Activated CD8-positive, alpha-beta memory T cell treated with anti-CD3 and anti-CD28 coated beads for 48 hours (primary cell): ENCODE data around the gene DLEC1.

Experiments
- DNase-seq, 3 experiments: peaks; one replicate each; pipeline ENCODE4 v3.0.0-alpha.2; 2020; ENCODE audit warnings: low read depth in 2 of 3, low spot score in 2 of 3

The DLEC1 gene, protein sequence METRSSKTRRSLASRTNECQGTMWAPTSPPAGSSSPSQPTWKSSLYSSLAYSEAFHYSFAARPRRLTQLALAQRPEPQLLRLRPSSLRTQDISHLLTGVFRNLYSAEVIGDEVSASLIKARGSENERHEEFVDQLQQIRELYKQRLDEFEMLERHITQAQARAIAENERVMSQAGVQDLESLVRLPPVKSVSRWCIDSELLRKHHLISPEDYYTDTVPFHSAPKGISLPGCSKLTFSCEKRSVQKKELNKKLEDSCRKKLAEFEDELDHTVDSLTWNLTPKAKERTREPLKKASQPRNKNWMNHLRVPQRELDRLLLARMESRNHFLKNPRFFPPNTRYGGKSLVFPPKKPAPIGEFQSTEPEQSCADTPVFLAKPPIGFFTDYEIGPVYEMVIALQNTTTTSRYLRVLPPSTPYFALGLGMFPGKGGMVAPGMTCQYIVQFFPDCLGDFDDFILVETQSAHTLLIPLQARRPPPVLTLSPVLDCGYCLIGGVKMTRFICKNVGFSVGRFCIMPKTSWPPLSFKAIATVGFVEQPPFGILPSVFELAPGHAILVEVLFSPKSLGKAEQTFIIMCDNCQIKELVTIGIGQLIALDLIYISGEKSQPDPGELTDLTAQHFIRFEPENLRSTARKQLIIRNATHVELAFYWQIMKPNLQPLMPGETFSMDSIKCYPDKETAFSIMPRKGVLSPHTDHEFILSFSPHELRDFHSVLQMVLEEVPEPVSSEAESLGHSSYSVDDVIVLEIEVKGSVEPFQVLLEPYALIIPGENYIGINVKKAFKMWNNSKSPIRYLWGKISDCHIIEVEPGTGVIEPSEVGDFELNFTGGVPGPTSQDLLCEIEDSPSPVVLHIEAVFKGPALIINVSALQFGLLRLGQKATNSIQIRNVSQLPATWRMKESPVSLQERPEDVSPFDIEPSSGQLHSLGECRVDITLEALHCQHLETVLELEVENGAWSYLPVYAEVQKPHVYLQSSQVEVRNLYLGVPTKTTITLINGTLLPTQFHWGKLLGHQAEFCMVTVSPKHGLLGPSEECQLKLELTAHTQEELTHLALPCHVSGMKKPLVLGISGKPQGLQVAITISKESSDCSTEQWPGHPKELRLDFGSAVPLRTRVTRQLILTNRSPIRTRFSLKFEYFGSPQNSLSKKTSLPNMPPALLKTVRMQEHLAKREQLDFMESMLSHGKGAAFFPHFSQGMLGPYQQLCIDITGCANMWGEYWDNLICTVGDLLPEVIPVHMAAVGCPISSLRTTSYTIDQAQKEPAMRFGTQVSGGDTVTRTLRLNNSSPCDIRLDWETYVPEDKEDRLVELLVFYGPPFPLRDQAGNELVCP (N-terminal part only)

DNA sequence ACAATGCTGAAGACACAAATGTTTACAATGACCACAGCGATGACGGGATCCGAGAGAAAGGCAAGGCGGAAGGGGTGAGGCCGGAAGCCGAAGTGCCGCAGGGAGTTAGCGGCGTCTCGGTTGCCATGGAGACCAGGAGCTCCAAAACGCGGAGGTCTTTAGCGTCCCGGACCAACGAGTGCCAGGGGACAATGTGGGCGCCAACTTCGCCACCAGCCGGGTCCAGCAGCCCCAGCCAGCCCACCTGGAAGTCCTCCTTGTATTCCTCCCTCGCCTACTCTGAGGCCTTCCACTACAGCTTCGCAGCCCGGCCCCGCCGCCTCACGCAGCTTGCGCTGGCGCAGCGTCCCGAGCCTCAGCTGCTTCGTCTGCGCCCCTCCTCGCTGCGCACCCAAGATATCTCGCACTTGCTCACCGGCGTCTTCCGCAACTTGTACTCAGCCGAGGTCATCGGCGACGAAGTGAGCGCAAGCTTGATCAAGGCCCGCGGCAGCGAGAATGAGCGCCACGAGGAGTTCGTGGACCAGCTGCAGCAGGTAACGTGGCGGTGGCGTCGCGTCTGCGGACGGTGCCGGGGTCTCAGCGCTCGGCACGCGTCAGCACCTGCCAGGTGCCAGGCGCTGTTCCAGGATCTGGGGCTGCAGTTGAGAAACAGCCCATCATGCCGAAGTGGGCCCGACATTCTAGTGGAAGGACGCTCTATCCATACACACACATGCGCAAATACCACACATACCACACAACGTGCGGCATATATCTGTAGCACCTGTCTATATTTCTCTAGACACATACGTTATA is at the start of gene DLEC1:
Gene DLEC1, plus strand, starts transcription at position 108 of the 798 bp plus-strand sequence. Its CDS starts 18 bp downstream, at position 126.
- peak in 2 of 3 experiments; percentile 54 to 58 for DNase-seq

DNA sequence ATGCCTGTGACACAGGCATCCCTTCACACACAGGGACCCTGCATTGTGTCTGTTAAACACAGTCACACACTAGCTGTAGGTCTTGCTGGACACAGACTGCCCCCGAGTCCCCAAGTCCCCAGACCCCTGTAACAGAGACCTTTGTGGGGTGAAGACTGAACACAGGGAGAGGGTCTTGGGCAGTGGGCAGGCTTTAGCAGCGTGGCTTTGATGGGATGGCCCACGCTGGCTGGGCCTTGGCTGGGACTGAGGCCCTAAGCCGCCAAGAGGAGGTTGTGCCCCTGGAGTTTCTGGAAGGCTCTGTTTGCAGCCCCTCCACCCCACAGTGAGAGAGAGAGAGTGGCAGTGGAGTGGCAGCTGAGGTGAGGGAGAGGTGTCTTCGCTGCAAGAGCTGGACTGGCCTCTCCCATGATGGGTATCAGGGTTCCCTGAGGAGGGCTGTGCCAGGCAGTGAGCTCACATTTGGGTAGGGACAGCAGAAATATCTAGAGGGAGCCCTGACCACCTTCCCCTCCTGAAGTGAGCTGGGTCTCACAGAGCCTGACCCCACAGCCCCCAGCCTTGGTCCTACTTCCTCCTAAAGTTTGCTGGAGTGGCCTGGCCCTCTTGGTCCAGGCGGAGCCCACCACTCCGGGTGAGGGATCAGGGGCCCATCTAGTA is 49.1 kb upstream of the DLEC1 start:
- DNase-seq = no peak

DNA sequence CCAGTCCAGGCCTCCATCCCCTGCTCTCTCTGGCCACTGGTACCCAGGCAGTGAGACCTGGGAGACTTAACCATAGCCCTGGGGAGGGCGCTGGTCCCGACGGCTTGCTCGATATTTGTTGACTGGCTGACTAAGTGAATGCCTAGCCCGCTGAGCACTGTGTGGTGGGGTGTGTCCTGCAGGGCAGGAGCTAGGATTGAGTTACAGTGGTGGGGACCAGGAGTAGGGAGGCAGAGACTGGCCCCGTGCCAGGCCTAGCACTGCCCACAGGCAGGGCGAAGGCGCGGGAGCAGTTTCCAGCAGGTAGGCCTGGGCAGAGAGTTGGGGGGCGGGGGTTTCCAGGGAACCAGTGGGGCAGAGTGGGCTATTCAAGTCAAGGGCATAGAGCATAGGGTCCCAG is 48.5 kb upstream of the DLEC1 start, which contains the start of gene VILL:
Gene VILL, plus strand, starts transcription at position 260 of the 400 bp plus-strand sequence. CDS start 2,887 bp downstream, outside the sequence.
- DNase-seq = no peak

DNA sequence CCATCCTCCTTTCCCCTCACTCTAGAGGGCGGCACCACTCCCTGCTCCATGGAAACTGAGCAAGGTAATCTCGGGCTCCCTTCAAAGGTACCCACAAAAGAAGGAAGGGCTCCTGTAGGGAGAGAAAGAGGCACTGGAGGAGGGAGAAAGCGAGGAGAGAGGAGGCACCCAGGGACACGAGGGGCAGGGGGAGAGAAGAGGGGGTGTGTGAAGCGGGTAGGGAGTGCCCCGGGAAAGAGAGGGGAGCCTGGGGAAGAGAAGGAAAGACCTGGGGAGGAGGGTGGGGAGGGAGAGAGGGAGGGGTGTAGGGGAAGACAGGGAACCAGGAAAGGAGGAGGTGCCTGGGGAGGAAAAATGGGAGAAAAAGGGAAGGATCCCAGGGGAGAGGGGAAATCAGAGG is 47.9 kb upstream of the DLEC1 start:
- DNase-seq = no peak

DNA sequence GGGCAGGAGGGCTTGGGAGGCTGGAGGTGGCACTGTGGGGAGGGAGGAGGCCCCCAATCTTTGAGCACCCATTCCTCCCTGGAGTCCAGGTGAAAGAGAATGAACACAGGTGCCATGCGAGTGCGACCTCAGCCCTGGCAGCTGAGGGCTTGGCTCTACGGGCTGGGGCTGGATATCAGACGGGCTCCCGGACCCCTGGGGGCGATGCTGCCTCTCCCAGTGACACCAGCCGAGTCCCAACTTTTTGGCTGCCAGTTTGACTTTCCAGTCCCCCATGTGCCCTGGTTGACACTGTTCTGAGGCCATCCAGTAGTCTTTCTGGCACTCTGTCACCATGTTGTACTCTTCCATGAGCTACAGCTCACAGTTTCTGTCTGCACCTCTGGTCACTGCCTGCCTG is 47.2 kb upstream of the DLEC1 start:
- DNase-seq = no peak

DNA sequence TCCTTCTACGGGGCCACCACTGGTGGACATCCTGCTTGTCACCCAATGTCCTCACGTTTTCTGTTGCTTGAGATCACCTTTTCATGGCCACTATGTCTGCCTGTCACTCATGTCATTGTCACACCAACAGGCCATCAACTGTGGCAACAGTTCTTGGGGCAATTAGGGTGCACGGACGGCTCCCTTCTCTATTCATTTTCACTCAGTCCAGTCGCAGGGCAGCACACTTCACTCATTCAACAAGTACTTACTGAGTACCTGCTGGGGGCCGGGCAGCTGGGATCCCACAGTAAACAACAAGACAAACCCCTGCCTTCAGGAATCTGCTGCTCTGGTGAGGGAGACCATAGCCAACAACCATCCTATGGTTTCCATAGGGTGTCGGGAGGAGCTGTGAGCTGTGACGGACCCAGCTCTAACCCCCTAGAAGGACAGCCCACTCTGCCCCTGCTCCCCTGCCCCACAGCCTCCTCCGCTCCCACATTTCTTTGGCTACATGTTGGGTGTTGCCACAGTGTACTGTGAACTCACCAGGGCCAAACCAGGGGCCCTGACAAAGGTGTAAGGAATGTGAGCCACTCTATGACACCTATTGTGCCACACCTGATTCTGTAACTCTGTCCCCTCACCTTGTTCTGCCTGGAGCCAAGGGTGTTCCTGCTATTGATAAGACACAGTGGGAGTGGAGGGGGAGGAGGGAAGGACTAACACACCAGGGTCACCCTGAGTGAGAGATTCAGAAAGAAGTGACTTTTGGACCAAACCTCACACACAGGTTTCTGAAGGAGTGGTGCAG is 46.5 kb upstream of the DLEC1 start:
- no peak for DNase-seq

DNA sequence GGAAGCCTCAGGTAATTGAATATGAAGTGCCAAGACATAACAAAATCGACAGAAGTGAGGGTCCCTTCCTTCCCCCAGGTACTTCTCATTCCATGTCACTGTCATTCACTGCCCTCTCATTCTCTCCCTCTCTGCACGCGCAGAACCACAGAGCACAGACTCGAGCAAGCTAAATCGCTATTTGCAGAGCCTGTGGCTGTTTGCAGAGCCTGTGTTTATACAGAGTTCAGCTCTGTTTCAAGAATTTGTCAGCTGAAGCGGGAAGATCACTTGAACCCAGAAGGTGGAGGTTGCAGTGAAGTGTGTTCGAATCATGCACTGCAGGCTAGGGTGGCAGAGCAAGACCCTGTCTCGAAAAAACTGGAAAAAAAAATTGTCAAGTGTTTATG is 45.9 kb upstream of the DLEC1 start:
- DNase-seq = no peak

DNA sequence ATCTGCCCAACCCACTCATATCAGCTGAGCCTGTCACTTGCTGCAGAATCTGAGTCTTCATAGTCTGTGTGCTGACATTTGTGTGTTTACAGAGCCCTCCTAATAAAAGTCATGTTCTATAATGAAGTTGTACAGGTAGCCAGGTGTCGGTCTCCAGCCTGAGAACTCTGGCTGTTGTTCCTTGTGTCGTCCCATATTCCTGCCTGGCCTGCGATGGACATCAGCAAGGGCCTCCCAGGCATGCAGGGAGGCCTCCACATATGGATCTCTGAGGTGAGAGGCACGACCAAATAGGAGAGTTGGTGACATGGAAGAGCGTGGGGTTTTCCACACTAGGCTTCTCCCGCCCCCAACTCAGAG is 45.6 kb upstream of the DLEC1 start:
- DNase-seq = no peak

DNA sequence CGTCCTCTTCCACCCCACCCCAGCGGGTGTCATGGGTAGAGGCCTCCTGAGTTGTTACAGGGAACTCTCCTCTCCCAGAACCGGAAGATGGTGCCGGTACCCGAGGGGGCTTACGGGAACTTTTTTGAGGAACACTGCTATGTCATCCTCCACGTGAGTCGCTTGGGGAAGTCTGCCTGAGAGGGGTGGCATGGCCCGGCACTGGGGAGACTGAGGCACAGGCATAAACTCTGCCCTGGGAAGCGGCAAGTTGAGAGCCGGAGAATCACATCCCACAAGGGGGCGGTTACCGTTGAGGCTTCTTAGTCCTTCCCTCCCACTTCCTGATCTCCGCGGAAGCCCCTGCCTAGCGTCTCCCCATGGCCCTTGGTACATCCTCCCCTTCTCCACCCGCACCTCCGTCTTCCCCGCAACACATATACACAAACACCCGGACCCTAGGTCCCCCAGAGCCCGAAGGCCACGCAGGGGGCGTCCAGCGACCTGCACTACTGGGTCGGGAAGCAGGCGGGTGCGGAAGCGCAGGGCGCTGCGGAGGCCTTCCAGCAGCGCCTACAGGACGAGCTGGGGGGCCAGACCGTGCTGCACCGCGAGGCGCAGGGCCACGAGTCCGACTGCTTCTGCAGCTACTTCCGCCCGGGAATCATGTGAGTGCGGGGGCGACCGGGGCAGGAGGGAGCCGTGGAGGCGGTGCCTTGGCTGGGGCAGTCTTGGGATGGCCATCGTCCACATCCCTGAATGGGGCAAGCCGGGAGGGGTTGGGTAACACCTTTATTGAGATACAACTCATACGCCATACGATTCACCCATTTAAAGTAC is 45.0 kb upstream of the DLEC1 start:
- DNase-seq = peak; percentile 49 to 63 (median 55)

DNA sequence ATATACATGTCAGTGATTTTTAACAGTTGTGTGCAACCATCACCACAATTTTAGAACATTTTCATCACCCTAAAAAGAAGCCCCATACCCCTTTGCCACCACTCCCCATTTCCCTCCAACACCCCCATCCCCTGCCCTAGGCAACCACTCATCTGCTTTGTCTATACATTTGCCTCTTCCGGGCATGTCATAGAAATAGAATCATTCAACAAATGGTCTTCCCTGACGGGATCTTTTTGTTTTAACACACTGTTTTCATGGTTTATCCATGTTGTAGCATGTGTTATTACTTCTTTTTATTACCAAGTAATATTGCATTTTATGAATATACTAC is 44.4 kb upstream of the DLEC1 start:
- DNase-seq = no peak

DNA sequence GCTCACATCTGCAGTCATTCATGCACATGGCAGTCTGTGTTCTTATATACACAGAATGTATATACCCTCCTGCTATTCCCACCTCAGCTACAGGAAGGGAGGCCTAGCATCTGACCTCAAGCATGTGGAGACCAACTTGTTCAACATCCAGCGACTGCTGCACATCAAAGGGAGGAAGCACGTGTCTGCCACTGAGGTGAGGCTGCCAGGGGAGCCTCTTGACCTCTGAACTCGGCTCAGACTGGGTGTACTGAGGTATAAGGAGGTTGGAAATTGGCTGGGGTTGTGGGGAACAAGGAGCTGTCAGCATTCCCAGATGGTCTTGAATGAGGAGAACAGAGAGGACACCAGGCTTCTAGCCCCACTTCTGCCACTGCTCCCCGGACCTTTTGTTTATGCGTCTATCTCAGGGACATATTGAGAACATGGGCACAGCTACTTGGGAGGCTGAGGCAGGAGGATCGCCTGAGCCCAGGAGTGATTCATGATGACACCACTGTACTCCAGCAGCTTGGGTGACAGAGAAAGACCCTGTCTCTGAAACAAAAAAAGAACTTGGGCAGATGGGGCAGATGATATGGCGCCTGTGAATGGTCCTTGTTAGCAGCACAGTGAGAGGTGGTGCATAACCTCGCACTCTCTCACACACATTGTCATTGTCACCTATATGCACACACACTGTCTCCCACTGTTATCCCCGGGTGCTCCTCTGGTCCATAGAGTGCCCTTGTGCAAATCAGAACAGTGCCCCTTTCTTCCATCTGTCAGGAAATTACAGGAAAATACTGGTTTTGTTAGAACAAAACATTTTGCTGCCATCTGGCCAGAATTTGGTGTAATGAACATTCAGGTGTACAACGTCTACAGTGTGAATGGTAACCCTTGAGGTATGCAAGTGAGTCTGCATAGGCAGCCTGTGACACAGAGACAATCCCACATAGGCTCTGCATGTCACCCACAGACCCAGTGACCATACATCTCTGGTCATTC is 43.1 kb upstream of the DLEC1 start:
- DNase-seq = no peak

DNA sequence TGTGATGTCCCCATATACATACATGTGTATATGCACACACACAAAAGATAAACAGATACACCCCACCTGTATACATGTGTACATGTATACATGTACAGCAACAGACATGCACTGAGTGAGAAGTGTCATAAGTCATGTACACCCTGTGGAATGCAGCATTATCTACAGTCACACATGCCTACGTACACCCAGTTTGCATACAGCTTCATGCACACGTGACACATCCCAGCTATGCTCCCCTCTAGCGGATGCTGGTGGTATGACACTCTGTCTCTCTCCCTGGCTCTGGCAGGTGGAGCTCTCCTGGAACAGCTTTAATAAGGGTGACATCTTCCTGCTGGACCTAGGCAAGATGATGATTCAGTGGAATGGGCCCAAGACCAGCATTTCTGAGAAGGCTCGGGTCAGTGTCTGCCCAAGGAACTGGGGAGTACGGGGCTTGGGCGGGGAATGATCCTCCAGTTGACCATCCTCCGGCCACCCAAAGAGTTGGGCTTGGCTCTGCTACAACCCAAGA is 42.2 kb upstream of the DLEC1 start:
- DNase-seq = peak; percentile 37 to 80 (median 61)

DNA sequence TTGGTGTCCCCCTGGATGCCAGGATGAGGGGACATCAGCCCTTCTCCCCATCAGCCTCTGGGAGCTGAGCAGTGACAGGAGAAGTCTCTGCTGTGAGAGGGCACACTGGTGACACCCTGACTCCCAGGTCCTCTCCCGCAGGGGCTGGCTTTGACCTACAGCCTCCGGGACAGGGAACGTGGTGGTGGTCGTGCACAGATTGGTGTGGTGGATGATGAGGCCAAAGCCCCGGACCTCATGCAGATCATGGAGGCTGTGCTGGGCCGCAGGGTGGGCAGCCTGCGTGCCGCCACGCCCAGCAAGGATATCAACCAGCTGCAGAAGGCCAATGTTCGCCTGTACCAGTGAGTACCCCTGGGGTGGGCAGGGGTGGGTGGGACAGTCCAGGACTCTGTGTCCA is 41.7 kb upstream of the DLEC1 start:
- no peak for DNase-seq

DNA sequence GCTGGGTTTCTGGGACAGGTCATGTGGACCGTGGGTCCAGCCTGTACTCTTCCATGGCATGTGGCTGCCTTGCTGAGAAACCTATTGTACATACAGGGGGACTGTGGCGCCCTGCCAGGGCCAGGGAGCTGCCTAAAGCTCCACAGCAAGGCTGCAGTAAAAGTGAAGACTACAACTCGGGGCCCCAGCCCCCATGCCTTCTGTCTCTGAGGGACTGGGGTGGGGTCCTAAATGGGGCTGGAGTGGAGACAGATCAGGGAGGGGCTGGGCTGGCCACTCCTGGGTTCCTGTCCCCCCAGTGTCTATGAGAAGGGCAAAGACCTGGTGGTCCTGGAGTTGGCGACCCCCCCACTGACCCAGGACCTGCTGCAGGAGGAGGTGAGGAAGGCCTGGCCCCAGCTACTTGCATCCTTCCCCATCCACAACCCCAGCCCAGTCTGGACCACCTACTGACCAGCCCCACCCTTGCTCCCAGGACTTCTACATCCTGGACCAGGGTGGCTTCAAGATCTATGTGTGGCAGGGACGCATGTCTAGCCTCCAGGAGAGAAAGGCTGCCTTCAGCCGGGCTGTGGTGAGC is 41.1 kb upstream of the DLEC1 start:
- DNase-seq = no peak

DNA sequence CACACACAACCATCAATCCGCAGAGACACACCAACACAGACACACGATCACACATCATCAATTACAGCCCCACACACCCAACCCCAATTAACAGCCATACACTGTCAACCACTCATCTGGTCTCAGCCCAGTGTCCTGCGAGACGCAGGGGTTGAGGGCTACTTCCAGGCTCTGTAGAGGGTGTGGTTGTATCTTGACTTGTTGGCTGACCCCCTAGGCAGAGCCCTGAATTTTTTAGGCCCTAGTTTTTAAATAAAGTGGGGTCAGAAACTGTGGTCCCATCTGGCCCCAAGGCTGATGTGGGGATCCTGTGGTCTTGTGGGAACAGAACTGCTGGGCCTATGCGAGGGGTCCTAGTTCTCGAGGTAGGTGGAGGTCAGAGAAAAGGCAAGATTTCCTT is 39.2 kb upstream of the DLEC1 start:
- no peak for DNase-seq

DNA sequence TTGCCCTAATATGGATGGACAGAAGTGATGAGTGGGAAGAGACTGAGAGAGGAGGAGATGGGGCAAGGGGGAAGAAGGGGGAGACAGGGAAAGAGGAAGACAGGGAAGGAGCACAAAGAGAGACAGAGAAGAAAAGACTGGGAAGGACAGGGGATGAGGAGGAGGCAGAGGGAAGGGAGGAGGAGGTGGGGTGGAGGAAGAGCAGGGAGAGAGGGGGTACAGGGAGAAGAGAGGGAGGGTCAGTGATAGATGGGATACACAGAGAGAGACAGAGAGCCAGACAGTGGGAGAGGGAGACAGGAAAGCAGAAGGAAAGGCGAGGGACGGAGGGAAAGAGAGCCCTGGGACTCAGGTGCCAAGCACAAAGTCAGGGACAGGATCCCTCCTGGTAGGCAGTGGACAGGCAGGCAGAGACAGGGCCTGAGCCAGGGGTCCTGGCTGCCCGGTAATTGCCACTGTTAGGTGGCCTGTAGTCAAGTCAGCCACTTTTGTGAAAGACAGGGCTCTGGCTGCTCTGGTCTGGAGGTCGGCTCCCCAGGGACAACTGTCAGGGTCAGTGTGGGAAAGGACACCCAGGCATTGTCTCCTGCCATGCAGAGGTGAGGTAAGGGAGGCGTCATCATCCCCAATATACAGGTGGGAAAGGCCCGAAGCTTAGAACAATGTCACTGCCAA is 38.6 kb upstream of the DLEC1 start:
- DNase-seq = no peak
